Liver (tissue), 3 donors: ENCODE measurements around the gene MCL1.
"Not testable (repeated sequence)": the region's sequence is repeated elsewhere in the genome, so short reads cannot be mapped to it uniquely, and the experiment has no call there.

Experiments
- ATF3 ChIP-seq: IDR thresholded peaks from 2 replicates; pipeline ENCODE4 v1.6.1; 2016; ENCODE audit warnings: antibody characterized with exemption
- CTCF ChIP-seq: fragments of 150-350 bp; IDR thresholded peaks from 2 replicates; pipeline ENCODE4 v1.5.1; 2017; ENCODE audit warnings: improper control_type of control experiment, low read depth, low read length; ENCODE audit not compliant: missing input control
- HNF4A ChIP-seq, 2 donors: conservative IDR thresholded peaks; 2 replicates each; pipeline ENCODE4 v1.6.1; 2016; ENCODE audit warnings: antibody characterized with exemption in 2 of 2, mild to moderate bottlenecking in 2 of 2
- TAF1 ChIP-seq: conservative IDR thresholded peaks from 2 replicates; pipeline ENCODE4 v1.6.1; 2016; ENCODE audit warnings: antibody characterized with exemption, mild to moderate bottlenecking
- TF ChIP-seq, protein P1 (sequence below): IDR thresholded peaks from 2 replicates; pipeline ENCODE4 v1.6.1; 2016; ENCODE audit warnings: antibody characterized with exemption
- donor health status: healthy.
- donor health status: healthy.

- not testable (repeated sequence) for TF ChIP-seq CTCF; ATF3; TAF1; HNF4A (conservative IDR thresholded peaks at IDR 0.05)
- TF ChIP-seq, protein P1, sequence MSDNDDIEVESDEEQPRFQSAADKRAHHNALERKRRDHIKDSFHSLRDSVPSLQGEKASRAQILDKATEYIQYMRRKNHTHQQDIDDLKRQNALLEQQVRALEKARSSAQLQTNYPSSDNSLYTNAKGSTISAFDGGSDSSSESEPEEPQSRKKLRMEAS: not testable (repeated sequence)
Measured at GRCh38 chr1:150573648-150574071, 5.8 kb downstream of the MCL1 start.
